PC-3 (cell line): ENCODE results near the gene TPRKB.

Source experiments
- EZH2 ChIP-seq: fragments of 300-600 bp; sonication (generic); IDR thresholded peaks from one replicate; pipeline ENCODE4 v1.6.1; 2017; ENCODE audit warnings: antibody characterized with exemption, mild to moderate bottlenecking, low read length; ENCODE audit not compliant: unreplicated experiment
- EZH2phosphoT487 ChIP-seq: fragments of 300-600 bp; sonication (generic); IDR thresholded peaks from 2 replicates; pipeline ENCODE4 v1.6.1; 2018; ENCODE audit warnings: mild to moderate bottlenecking, antibody characterized with exemption, low read length, borderline replicate concordance

GRCh38 chr2:73780237-73780582 lies 43.1 kb upstream of the TPRKB start:
- TF ChIP-seq EZH2phosphoT487, result no peak
- TF ChIP-seq EZH2, result no peak
